ENCODE measurements around the gene EOLA2.
"Not testable (repeated sequence)": the region's sequence is repeated elsewhere in the genome, so short reads cannot be mapped to it uniquely, and the experiment has no call there.

- TF ChIP-seq POLR2AphosphoS5 (IDR thresholded peaks at IDR 0.05); REST (IDR thresholded peaks at IDR 0.05; ENCODE audit: borderline replicate concordance); CTCF (IDR thresholded peaks at IDR 0.05; ENCODE audit: poor library complexity, severe bottlenecking); EZH2 (IDR thresholded peaks at IDR 0.05; ENCODE audit: borderline replicate concordance, insufficient read depth, low read length, poor library complexity, severe bottlenecking); RAD21 (conservative IDR thresholded peaks at IDR 0.05); EP300 (conservative IDR thresholded peaks at IDR 0.05; ENCODE audit: poor library complexity, severe bottlenecking): not testable (repeated sequence)
These were observed 8.9 kb downstream of the EOLA2 start, which contains the start of gene HSFX4 for GRCh38 chrX:149929400-149929799.
